Measurements from ENCODE around the gene CCDC92. TPM values are rescaled to one million over a fixed set of nuclear protein-coding genes. Genes with fewer than 3 reads are reported as not detected.

Gene CCDC92

GRCh38 chr12:123889848-123890535, 82.6 kb downstream of the CCDC92 start:
- H3K36me3 ChIP-seq (ENCODE audit: control insufficient read depth, insufficient read depth, low read length) = no peaks in the 10 kb centered on the region
- H3K79me2 ChIP-seq (ENCODE audit: control insufficient read depth, insufficient read depth, low read length) = no peaks in the 10 kb centered on the region
- no peak overlapping the region for H2BK5ac ChIP-seq (ENCODE audit: low read length)
- H2BK15ac ChIP-seq (replicated peaks; ENCODE audit: low read depth) = no peak overlapping the region
- peaks cover 2% of the 10 kb centered on the region for H3K4me1 ChIP-seq (ENCODE audit: control insufficient read depth, low read depth, low read length)
- no peak overlapping the region for H3K4me2 ChIP-seq (ENCODE audit: low read length)
- no CpG with 5 or more reads among the region's 12 CpGs for WGBS (ENCODE audit: extremely low coverage, insufficient coverage, low lambda C conversion rate)
- no peak overlapping the region for H2AK5ac ChIP-seq (ENCODE audit: low read length)
- H3K27me3 ChIP-seq (ENCODE audit: insufficient read depth, low read length, poor library complexity) = no peaks in the 10 kb centered on the region
- H3K56ac ChIP-seq (ENCODE audit: low read length) = no peak overlapping the region
- no peak overlapping the region for H3K27ac ChIP-seq (ENCODE audit: low read depth, low read length)
- H3K23ac ChIP-seq (ENCODE audit: low read length) = no peak overlapping the region
- no peak overlapping the region for H3K4me3 ChIP-seq (ENCODE audit: low read length)
- no peak overlapping the region for H3K18ac ChIP-seq (ENCODE audit: low read length)
- no peak overlapping the region for H3K4ac ChIP-seq (ENCODE audit: low read depth, low read length)
- no peaks in the 10 kb centered on the region for H3K79me1 ChIP-seq (ENCODE audit: low read length)
- no peak overlapping the region for H3K9ac ChIP-seq (ENCODE audit: low read length)
- no peak overlapping the region for H4K5ac ChIP-seq (ENCODE audit: low read length)
- no peak overlapping the region for H2BK120ac ChIP-seq (ENCODE audit: low read depth, low read length)
- no peak for DNase-seq
- H4K8ac ChIP-seq (ENCODE audit: low read depth, low read length) = no peak overlapping the region

- H2AK5ac ChIP-seq (ENCODE audit: low read length) = no peak overlapping the region
- no peaks in the 10 kb centered on the region for H3K79me1 ChIP-seq (ENCODE audit: low read length)
- H3K18ac ChIP-seq (ENCODE audit: low read length) = no peak overlapping the region
- H3K9ac ChIP-seq (ENCODE audit: low read length) = no peak overlapping the region
- H3K4me3 ChIP-seq (ENCODE audit: low read length) = no peak overlapping the region
- no CpG with 5 or more reads among the region's 12 CpGs for WGBS (ENCODE audit: extremely low coverage, insufficient coverage, low lambda C conversion rate)
- no peak overlapping the region for H3K23ac ChIP-seq (ENCODE audit: low read length)
- DNase-seq = no peak
- no peak overlapping the region for H3K56ac ChIP-seq (ENCODE audit: low read length)
- no peak overlapping the region for H2BK5ac ChIP-seq (ENCODE audit: low read length)
- no peak overlapping the region for H4K5ac ChIP-seq (ENCODE audit: low read length)
- no peaks in the 10 kb centered on the region for H3K27me3 ChIP-seq (ENCODE audit: insufficient read depth, low read length, poor library complexity)
- no peak overlapping the region for H3K4me2 ChIP-seq (ENCODE audit: low read length)
- no peak overlapping the region for H4K8ac ChIP-seq (ENCODE audit: low read depth, low read length)
- no peaks in the 10 kb centered on the region for H3K36me3 ChIP-seq (ENCODE audit: control insufficient read depth, insufficient read depth, low read length)
- H3K79me2 ChIP-seq (ENCODE audit: control insufficient read depth, insufficient read depth, low read length) = no peaks in the 10 kb centered on the region
- H3K4ac ChIP-seq (ENCODE audit: low read depth, low read length) = no peak overlapping the region
- H3K4me1 ChIP-seq (ENCODE audit: control insufficient read depth, low read depth, low read length) = peaks cover 2% of the 10 kb centered on the region
- H2BK120ac ChIP-seq (ENCODE audit: low read depth, low read length) = no peak overlapping the region
- no peak overlapping the region for H2BK15ac ChIP-seq (replicated peaks; ENCODE audit: low read depth)
- H3K27ac ChIP-seq (ENCODE audit: low read depth, low read length) = no peak overlapping the region
Measured at GRCh38 chr12:123888989-123889388, 83.6 kb downstream of the CCDC92 start.

GRCh38 chr12:123886931-123887582, 85.6 kb downstream of the CCDC92 start:
- no peaks in the 10 kb centered on the region for H3K79me1 ChIP-seq (ENCODE audit: low read length)
- H2BK5ac ChIP-seq (ENCODE audit: low read length) = no peak overlapping the region
- no peak overlapping the region for H4K8ac ChIP-seq (ENCODE audit: low read depth, low read length)
- H3K4me3 ChIP-seq (ENCODE audit: low read length) = no peak overlapping the region
- no CpG with 5 or more reads among the region's 22 CpGs for WGBS (ENCODE audit: extremely low coverage, insufficient coverage, low lambda C conversion rate)
- no peak for DNase-seq
- no peak overlapping the region for H2BK120ac ChIP-seq (ENCODE audit: low read depth, low read length)
- no peak overlapping the region for H3K23ac ChIP-seq (ENCODE audit: low read length)
- H3K27ac ChIP-seq (ENCODE audit: low read depth, low read length) = no peak overlapping the region
- H3K27me3 ChIP-seq (ENCODE audit: insufficient read depth, low read length, poor library complexity) = no peaks in the 10 kb centered on the region
- H4K5ac ChIP-seq (ENCODE audit: low read length) = no peak overlapping the region
- no peaks in the 10 kb centered on the region for H3K36me3 ChIP-seq (ENCODE audit: control insufficient read depth, insufficient read depth, low read length)
- no peak overlapping the region for H3K9ac ChIP-seq (ENCODE audit: low read length)
- no peak overlapping the region for H3K4me2 ChIP-seq (ENCODE audit: low read length)
- no peaks in the 10 kb centered on the region for H3K79me2 ChIP-seq (ENCODE audit: control insufficient read depth, insufficient read depth, low read length)
- no peak overlapping the region for H2BK15ac ChIP-seq (replicated peaks; ENCODE audit: low read depth)
- no peak overlapping the region for H3K56ac ChIP-seq (ENCODE audit: low read length)
- H2AK5ac ChIP-seq (ENCODE audit: low read length) = no peak overlapping the region
- no peak overlapping the region for H3K18ac ChIP-seq (ENCODE audit: low read length)
- H3K4me1 ChIP-seq (ENCODE audit: control insufficient read depth, low read depth, low read length) = peaks cover 2% of the 10 kb centered on the region
- H3K4ac ChIP-seq (ENCODE audit: low read depth, low read length) = no peak overlapping the region

- Histone ChIP-seq H4K8ac (ENCODE audit: low read depth, low read length) (no peak overlapping the region), H3K4me3 (ENCODE audit: low read length) (no peak overlapping the region), H3K27ac (ENCODE audit: low read depth, low read length) (no peak overlapping the region), H3K4me1 (ENCODE audit: control insufficient read depth, low read depth, low read length) (peaks cover 2% of the 10 kb centered on the region), H3K4ac (ENCODE audit: low read depth, low read length) (no peak overlapping the region), H2BK120ac (ENCODE audit: low read depth, low read length) (no peak overlapping the region), H3K36me3 (ENCODE audit: control insufficient read depth, insufficient read depth, low read length) (no peaks in the 10 kb centered on the region), H4K5ac (ENCODE audit: low read length) (no peak overlapping the region), H3K4me2 (ENCODE audit: low read length) (no peak overlapping the region), H2BK5ac (ENCODE audit: low read length) (no peak overlapping the region), H2BK15ac (replicated peaks; ENCODE audit: low read depth) (no peak overlapping the region), H3K56ac (ENCODE audit: low read length) (no peak overlapping the region), H3K18ac (ENCODE audit: low read length) (no peak overlapping the region), H3K79me2 (ENCODE audit: control insufficient read depth, insufficient read depth, low read length) (no peaks in the 10 kb centered on the region), H2AK5ac (ENCODE audit: low read length) (no peak overlapping the region), H3K27me3 (ENCODE audit: insufficient read depth, low read length, poor library complexity) (no peaks in the 10 kb centered on the region), H3K23ac (ENCODE audit: low read length) (no peak overlapping the region), H3K79me1 (ENCODE audit: low read length) (no peaks in the 10 kb centered on the region), H3K9ac (ENCODE audit: low read length) (no peak overlapping the region)
- no peak for DNase-seq
- no CpG with 5 or more reads among the region's 13 CpGs for WGBS (ENCODE audit: extremely low coverage, insufficient coverage, low lambda C conversion rate)
Measured at GRCh38 chr12:123886258-123886657, 86.4 kb downstream of the CCDC92 start.

Small RNAs within 50 kb of the gene (small RNA-seq; reads per million reads assigned to genes)
- gene AC068790.4 (ENCODE audit: insufficient read depth) = not detected
- not detected for gene AC068790.6 (ENCODE audit: insufficient read depth)

Data from mesendoderm (in vitro differentiated cells).